Subcutaneous abdominal adipose tissue (tissue), 5 donors: ENCODE data around the gene KRTAP1-4.
"Not testable (repeated sequence)": the region's sequence is repeated elsewhere in the genome, so short reads cannot be mapped to it uniquely, and the experiment has no call there.

Source experiments
- H3K27ac ChIP-seq: one replicate; pipeline ENCODE4 v1.7.0; 2013; ENCODE audit warnings: low read depth, mild to moderate bottlenecking, inconsistent platforms, low read length, moderate library complexity
- H3K27me3 ChIP-seq, 5 donors: one replicate each; pipeline ENCODE4 v1.7.0; 2013; ENCODE audit warnings: low read length in 5 of 5, inconsistent platforms in 1 of 5; ENCODE audit not compliant: control insufficient read depth in 5 of 5, insufficient read depth in 4 of 5
- H3K36me3 ChIP-seq, 5 donors: one replicate each; pipeline ENCODE4 v1.7.0; 2013; ENCODE audit warnings: low read length in 5 of 5; ENCODE audit not compliant: control insufficient read depth in 5 of 5, insufficient read depth in 5 of 5
- H3K4me1 ChIP-seq, 5 donors: one replicate each; pipeline ENCODE4 v1.7.0; 2013; ENCODE audit warnings: low read length in 5 of 5, mild to moderate bottlenecking in 3 of 5, moderate library complexity in 1 of 5; ENCODE audit not compliant: control insufficient read depth in 5 of 5, insufficient read depth in 5 of 5
- H3K4me3 ChIP-seq, 5 donors: one replicate each; pipeline ENCODE4 v1.7.0; 2013; ENCODE audit warnings: low read length in 5 of 5, low read depth in 1 of 5
- H3K9ac ChIP-seq, 5 donors: one replicate each; pipeline ENCODE4 v1.7.0; 2013; ENCODE audit warnings: low read length in 5 of 5, mild to moderate bottlenecking in 4 of 5, moderate library complexity in 3 of 5
- H3K9me3 ChIP-seq, 5 donors: one replicate each; pipeline ENCODE4 v1.7.0; 2013; ENCODE audit warnings: low read length in 5 of 5; ENCODE audit not compliant: control insufficient read depth in 5 of 5
- donor health status: healthy.
- donor health status: healthy.
- donor health status: healthy.
- donor health status: healthy.
- donor health status: healthy.

Gene KRTAP1-4, protein sequence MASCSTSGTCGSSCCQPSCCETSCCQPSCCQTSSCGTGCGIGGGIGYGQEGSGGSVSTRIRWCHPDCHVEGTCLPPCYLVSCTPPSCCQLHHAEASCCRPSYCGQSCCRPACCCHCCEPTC

DNA sequence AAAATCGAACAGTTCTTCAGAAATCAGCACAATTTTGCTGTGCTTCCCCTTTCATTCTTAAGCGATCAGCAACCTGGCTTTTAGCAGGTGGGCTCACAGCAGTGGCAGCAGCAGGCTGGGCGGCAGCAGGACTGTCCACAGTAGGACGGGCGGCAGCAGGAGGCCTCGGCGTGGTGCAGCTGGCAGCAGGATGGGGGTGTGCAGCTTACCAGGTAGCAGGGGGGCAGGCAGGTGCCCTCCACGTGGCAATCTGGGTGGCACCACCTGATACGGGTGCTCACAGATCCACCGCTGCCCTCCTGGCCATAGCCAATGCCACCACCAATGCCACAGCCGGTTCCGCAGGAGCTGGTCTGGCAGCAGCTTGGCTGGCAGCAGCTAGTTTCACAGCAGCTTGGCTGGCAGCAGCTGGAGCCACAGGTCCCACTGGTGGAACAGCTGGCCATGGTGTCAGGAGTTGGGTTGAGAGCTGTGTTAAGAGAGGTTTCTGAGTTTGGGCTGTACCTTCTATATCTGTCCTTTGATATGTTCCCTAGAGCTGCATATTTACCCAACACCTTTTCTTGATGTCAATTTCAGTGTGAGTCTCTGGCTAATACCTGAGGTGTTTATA is at the start of gene KRTAP1-4:
KRTAP1-4 (minus strand) TSS at position 563 of the 613 bp plus-strand sequence; CDS start at position 446, 117 bp downstream.
- Histone ChIP-seq H3K27me3 (peaks cover 0 to 8% (median 0%) of the 10 kb centered on the region in 5 donors), H3K27ac (no peak within 1 kb of the TSS), H3K9me3 (no peaks in the 10 kb centered on the region), H3K36me3 (no peaks in the 10 kb centered on the region), H3K4me1 (no peaks in the 10 kb centered on the region), H3K4me3 (no peak within 1 kb of the TSS), H3K9ac (no peak within 1 kb of the TSS)

DNA sequence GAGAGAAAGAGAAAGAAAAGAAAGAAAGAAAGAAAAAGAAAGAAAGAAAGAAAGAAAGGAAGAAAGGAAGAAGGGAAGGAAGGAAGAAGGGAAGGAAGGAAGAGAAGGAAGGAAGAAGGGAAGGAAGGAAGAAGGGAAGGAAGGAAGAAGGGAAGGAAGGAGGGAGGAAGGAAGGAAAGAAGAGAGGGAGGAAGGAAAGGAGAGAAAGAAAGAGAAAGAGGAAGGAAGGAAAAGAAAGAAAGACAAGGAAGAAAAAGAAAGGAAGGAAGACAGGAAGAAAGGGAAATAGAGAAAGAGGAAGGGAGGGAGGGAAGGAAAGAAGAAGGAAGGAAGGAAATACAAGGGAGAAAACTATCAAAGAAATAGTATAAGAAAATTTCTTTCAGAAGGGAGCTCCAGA is 46.8 kb upstream of the KRTAP1-4 start:
- Histone ChIP-seq H3K4me3 (no peak overlapping the region), H3K27me3 (no peaks in the 10 kb centered on the region), H3K9ac (no peak overlapping the region), H3K4me1 (no peaks in the 10 kb centered on the region), H3K27ac (no peak overlapping the region), H3K36me3 (no peaks in the 10 kb centered on the region), H3K9me3 (no peaks in the 10 kb centered on the region)

DNA sequence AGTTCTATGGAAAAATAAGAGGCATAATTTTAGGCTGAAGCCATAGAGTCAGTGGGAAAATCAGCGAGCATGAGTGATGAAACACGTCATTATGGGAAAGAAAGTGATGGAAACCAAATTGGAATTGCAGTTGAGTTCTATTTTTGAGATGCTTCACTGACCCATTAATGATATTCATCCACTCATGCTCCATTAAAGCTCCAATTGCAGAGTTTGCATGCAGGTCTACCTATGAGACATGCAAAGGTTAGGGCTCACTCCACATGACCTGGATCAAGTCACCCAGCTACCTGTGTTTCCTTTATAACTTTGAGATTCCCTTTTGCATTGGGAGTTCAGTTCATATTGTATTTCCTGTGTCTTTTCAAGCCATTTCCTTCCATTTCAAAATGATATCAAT is 43.7 kb upstream of the KRTAP1-4 start:
- H3K27ac ChIP-seq = no peak overlapping the region
- H3K9ac ChIP-seq = no peak overlapping the region
- no peaks in the 10 kb centered on the region for H3K27me3 ChIP-seq
- no peaks in the 10 kb centered on the region for H3K4me1 ChIP-seq
- H3K4me3 ChIP-seq = no peak overlapping the region
- no peaks in the 10 kb centered on the region for H3K9me3 ChIP-seq
- H3K36me3 ChIP-seq = no peaks in the 10 kb centered on the region

DNA sequence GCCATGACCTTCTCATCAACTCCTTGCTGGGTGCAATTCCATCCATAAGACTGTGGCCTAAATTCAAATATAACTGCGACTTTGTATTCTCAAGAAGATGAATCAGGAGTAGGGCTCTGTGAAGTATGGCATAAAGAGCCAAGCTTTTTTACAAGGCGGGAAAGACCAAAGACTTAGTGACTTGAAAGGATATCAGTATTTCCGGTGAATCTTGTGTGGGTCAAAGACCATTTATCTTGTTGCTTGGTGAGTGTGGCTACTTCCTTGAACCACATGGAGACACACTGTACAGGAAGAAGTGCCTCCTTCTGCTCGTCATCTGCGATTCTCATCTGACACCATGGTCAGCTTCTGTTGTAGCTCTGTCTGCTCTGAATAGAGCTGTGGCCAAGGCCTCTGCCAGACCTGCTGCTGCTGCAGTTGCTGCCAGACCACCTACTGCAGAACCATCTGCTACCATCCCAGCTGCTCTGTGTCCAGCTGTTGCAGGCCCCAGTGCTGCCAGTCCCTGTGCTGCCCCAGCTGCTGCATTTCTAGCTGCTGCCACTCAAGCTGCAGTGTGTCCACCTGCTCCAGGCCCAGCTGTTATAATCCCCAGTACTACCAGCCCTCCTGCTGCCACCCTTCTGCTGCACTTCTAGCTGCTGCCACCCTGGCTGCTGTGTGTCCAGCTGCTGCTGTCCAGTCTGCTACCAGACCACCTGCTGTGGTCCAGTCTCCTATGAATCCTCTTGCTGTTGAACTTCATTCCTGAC is 41.8 kb upstream of the KRTAP1-4 start:
- no peak overlapping the region for H3K9ac ChIP-seq
- no peaks in the 10 kb centered on the region for H3K36me3 ChIP-seq
- no peaks in the 10 kb centered on the region for H3K4me1 ChIP-seq
- H3K9me3 ChIP-seq = no peaks in the 10 kb centered on the region
- H3K27ac ChIP-seq = no peak overlapping the region
- H3K4me3 ChIP-seq = no peak overlapping the region
- no peaks in the 10 kb centered on the region for H3K27me3 ChIP-seq

DNA sequence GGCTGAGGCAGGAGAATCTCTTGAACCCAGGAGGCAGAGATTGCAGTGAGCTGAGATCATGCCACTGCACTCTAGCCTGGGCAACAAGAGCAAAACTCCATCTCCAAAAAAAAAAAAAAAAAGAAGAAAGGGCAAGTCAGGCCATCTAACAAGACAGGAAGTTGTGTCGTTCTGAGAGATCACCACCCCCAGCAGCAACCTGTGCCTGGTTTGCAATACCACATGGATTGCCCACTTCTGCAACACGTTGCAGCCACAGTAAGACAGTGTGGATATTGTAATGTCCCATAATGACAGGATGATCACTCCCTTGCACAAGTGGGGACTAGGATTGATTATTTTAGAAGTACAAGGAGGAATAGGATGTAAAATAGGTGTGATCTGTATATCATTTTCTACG is 39.0 kb upstream of the KRTAP1-4 start:
- H3K36me3 ChIP-seq = no peaks in the 10 kb centered on the region
- no peak overlapping the region for H3K27ac ChIP-seq
- H3K9ac ChIP-seq = no peak overlapping the region
- no peaks in the 10 kb centered on the region for H3K9me3 ChIP-seq
- no peaks in the 10 kb centered on the region for H3K27me3 ChIP-seq
- no peaks in the 10 kb centered on the region for H3K4me1 ChIP-seq
- H3K4me3 ChIP-seq = no peak overlapping the region

DNA sequence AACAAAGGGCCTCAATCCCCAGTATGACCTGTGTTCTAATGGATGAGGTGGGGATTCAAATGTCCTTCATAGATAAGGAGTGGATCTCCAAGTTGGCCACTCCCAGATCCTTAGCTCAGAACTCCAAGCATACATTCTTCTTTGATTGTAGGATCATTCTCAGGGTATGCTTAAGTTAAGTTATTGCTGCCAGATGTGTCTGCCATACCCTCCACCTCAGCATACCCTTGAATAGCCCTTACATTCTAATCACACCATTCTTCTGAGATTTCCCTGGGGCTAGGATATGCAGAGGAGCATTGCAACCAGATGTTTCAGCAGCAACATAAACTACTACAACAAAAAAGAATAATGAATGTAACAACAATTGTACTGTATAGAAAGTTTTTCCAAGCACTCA is 37.3 kb upstream of the KRTAP1-4 start:
- H3K27me3 ChIP-seq = no peaks in the 10 kb centered on the region
- H3K9me3 ChIP-seq = no peaks in the 10 kb centered on the region
- H3K9ac ChIP-seq = no peak overlapping the region
- H3K4me3 ChIP-seq = no peak overlapping the region
- H3K4me1 ChIP-seq = no peaks in the 10 kb centered on the region
- no peaks in the 10 kb centered on the region for H3K36me3 ChIP-seq
- no peak overlapping the region for H3K27ac ChIP-seq

DNA sequence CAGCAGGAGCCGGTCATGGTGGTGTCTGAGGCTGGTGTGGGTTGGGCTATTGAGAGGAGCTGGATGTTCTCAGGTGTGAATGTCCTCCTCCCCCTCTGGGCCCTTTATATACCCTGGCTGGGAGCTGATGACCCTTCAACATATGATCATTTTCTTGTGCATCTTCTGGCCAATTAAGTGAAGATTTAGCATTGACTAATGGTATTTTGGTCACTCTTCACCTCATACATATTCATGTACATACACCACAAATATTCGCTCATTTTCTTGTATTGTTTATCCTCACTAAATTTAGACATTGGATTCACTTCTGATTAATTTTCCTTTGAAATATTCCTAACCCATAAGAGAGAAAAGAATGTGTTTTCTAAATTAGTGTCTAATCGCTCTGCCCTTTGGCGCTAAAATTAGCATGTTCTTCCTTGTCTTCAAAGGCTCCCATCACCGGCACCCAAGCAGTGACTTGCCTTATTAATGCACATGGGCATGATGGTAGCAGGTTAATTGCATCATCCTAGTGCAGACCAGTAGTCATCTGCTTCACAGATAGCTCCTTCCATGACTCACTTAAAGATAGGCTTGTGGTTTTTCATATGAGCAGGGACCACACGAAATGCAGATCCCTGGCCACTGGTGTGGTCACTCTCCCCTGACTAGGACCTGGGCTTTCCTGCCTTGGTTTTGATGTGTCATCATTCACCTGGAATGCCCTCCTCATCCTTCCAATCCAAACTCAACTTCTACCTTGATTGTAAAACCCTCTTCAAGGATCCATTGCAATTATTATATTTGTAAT is 36.0 kb upstream of the KRTAP1-4 start, which contains the start of gene KRTAP2-4:
KRTAP2-4 (minus strand) TSS at position 51 of the 796 bp plus-strand sequence; CDS start at position 17, 34 bp downstream.
- no peaks in the 10 kb centered on the region for H3K9me3 ChIP-seq
- no peaks in the 10 kb centered on the region for H3K4me1 ChIP-seq
- H3K4me3 ChIP-seq = no peak within 1 kb of the TSS
- no peak within 1 kb of the TSS for H3K9ac ChIP-seq
- no peaks in the 10 kb centered on the region for H3K36me3 ChIP-seq
- no peak within 1 kb of the TSS for H3K27ac ChIP-seq
- no peaks in the 10 kb centered on the region for H3K27me3 ChIP-seq

DNA sequence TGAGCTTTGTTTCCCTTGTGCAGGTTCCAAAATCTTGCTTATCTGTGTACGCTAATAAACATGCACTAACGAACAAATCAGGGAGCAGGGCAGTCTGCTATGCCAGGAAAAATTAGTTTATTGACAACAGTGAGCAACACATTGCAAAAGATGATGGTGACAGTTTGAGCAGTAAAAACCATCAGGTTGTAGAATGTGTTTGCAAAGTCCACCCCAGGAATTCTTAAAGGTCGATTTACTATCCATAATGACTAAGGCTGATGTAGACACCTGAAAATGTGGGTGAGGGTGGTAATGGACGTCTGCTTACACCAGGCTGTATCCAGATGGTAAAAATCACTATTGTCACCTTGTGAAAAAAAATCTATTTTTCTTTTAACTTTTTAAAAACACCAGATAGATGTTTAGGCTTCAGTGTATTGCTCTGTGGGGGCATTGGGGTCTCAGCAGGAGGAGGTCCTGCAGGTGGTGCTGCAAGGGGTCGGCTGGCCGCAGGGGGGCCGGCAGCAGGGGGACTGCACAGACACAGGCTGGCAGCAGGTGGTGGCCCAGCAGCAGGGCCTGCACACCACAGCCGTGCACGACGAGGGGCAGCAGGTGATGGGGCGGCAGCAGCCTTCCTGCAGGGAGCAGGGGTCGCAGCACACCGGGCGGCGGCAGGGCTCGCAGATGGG is 35.2 kb upstream of the KRTAP1-4 start:
- H3K36me3 ChIP-seq, H3K4me3 ChIP-seq, H3K9ac ChIP-seq, H3K27me3 ChIP-seq, H3K9me3 ChIP-seq, H3K27ac ChIP-seq, H3K4me1 ChIP-seq: not testable (repeated sequence)

DNA sequence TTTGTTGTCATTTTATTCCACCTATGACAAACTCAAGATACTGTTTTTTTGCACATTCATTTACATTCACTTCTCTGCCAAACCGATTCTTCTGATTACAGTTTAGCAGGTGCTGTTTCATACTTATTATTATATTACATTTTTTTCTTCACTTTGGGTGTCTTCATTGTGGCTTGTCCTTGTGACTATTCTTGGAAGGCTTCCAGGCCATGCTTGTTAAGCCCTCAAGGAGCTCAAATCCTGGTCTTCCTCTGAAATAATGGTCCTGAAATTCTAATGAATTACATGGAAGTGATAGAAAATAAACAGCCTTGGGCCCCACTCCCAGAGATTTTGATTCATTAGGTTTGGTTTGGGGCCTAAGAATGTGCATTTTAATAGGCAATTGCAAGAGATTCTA is 34.3 kb upstream of the KRTAP1-4 start:
- no peaks in the 10 kb centered on the region for H3K4me1 ChIP-seq
- H3K9me3 ChIP-seq = no peaks in the 10 kb centered on the region
- no peak overlapping the region for H3K27ac ChIP-seq
- H3K36me3 ChIP-seq = no peaks in the 10 kb centered on the region
- no peak overlapping the region for H3K9ac ChIP-seq
- no peak overlapping the region for H3K4me3 ChIP-seq
- H3K27me3 ChIP-seq = peaks cover 0 to 5% (median 0%) of the 10 kb centered on the region in 5 donors
